Epidermal melanocyte (primary cell): ENCODE measurements around the gene DLEU7.

Experiments
- DNase-seq: peaks from one replicate; pipeline ENCODE4 v3.0.0; 2011; ENCODE audit warnings: low spot score; ENCODE audit not compliant: insufficient read length

The DLEU7 gene

GRCh38 chr13:50842990-50843256 is 569 bp downstream of the DLEU7 start:
- DNase-seq: no peak

- no peak for DNase-seq
Observed at GRCh38 chr13:50842251-50842989, 1.1 kb downstream of the DLEU7 start.

- no peak for DNase-seq
Observed at GRCh38 chr13:50841786-50842185, 1.7 kb downstream of the DLEU7 start.

- no peak for DNase-seq
Observed at GRCh38 chr13:50840284-50840683, 3.2 kb downstream of the DLEU7 start.

- DNase-seq: no peak
Observed at GRCh38 chr13:50839828-50840227, 3.7 kb downstream of the DLEU7 start.

GRCh38 chr13:50838701-50839100 is 4.8 kb downstream of the DLEU7 start:
- no peak for DNase-seq

- DNase-seq: no peak
Observed at GRCh38 chr13:50838031-50838430, 5.5 kb downstream of the DLEU7 start.

GRCh38 chr13:50831512-50831911 is 12.0 kb downstream of the DLEU7 start:
- no peak for DNase-seq

- DNase-seq: no peak
Observed at GRCh38 chr13:50829896-50830295, 13.6 kb downstream of the DLEU7 start.

- DNase-seq: no peak
Observed at GRCh38 chr13:50829226-50829625, 14.3 kb downstream of the DLEU7 start.

- DNase-seq: no peak
Observed at GRCh38 chr13:50826035-50826434, 17.5 kb downstream of the DLEU7 start.

- no peak for DNase-seq
Observed at GRCh38 chr13:50812242-50812641, 31.2 kb downstream of the DLEU7 start.

- no peak for DNase-seq
Observed at GRCh38 chr13:50810998-50811397, 32.5 kb downstream of the DLEU7 start.

- DNase-seq: no peak
Observed at GRCh38 chr13:50810468-50810867, 33.0 kb downstream of the DLEU7 start.

GRCh38 chr13:50809133-50810090 is 34.1 kb downstream of the DLEU7 start:
- DNase-seq: no peak

GRCh38 chr13:50805805-50806204 is 37.7 kb downstream of the DLEU7 start:
- DNase-seq: no peak

- peak; percentile 62 for DNase-seq
Observed at GRCh38 chr13:50801087-50801931, 42.2 kb downstream of the DLEU7 start.

- DNase-seq: no peak
Observed at GRCh38 chr13:50800091-50800739, 43.3 kb downstream of the DLEU7 start.

GRCh38 chr13:50798923-50799322 is 44.6 kb downstream of the DLEU7 start:
- DNase-seq: no peak

- no peak for DNase-seq
Observed at GRCh38 chr13:50797091-50797490, 46.4 kb downstream of the DLEU7 start.

GRCh38 chr13:50796463-50796862 is 47.0 kb downstream of the DLEU7 start:
- DNase-seq: no peak
